Measurements from ENCODE around the gene SPTSSA.
A peak's percentile ranks its signal among the peaks of the same experiment; 100 is the strongest.

SPTSSA gene

GRCh38 chr14:34472706-34473279, 10.8 kb upstream of the SPTSSA start:
- DNase-seq (ENCODE audit: low read depth): no peak
- TF ChIP-seq CTCF (IDR thresholded peaks at IDR 0.05; ENCODE audit: insufficient read depth, low read depth, low read length, missing control alignments): no peak

GRCh38 chr14:34470319-34470718, 8.3 kb upstream of the SPTSSA start:
- no peak overlapping the region for H3K4me3 ChIP-seq (ENCODE audit: low read length)
- no peak for TF ChIP-seq CTCF (IDR thresholded peaks at IDR 0.05; ENCODE audit: insufficient read depth, low read depth, low read length, missing control alignments)
- DNase-seq (ENCODE audit: low read depth): no peak

More at GRCh38 chr14:34472706-34473279, 10.8 kb upstream of the SPTSSA start:
- no peak overlapping the region for H3K4me3 ChIP-seq (ENCODE audit: low read length)

GRCh38 chr14:34466691-34467090, 4.7 kb upstream of the SPTSSA start:
- DNase-seq (ENCODE audit: low read depth): no peak
- no peak for TF ChIP-seq CTCF (IDR thresholded peaks at IDR 0.05; ENCODE audit: insufficient read depth, low read depth, low read length, missing control alignments)
- H3K4me3 ChIP-seq (ENCODE audit: low read length): no peak overlapping the region

GRCh38 chr14:34465069-34465859, 3.2 kb upstream of the SPTSSA start:
- TF ChIP-seq CTCF (IDR thresholded peaks at IDR 0.05; ENCODE audit: insufficient read depth, low read depth, low read length, missing control alignments): no peak
- no peak overlapping the region for H3K4me3 ChIP-seq (ENCODE audit: low read length)
- peak; percentile 35 for DNase-seq (ENCODE audit: low read depth)

GRCh38 chr14:34463598-34463961, 1.5 kb upstream of the SPTSSA start:
- no peak for TF ChIP-seq CTCF (IDR thresholded peaks at IDR 0.05; ENCODE audit: insufficient read depth, low read depth, low read length, missing control alignments)
- no peak overlapping the region for H3K4me3 ChIP-seq (ENCODE audit: low read length)
- no peak for DNase-seq (ENCODE audit: low read depth)

GRCh38 chr14:34461334-34462131, 507 bp downstream of the SPTSSA start:
- peak overlapping the region; percentile 75 for H3K4me3 ChIP-seq (ENCODE audit: low read length)
- DNase-seq (ENCODE audit: low read depth): peak; percentile 49
- no peak for TF ChIP-seq CTCF (IDR thresholded peaks at IDR 0.05; ENCODE audit: insufficient read depth, low read depth, low read length, missing control alignments)
